Posterior cingulate gyrus (tissue), 11 donors: Measurements from ENCODE around the gene AGAP2.

Experiments
- DNase-seq, 10 donors: peaks; one replicate each; pipeline versions ENCODE4 v3.0.0 to v3.0.0-alpha.2; 2020 to 2021; ENCODE audit warnings: mixed read lengths in 3 of 10
- intact Hi-C: fragments of 100-400 bp; cut with DNase I; formaldehyde crosslinking; loops from one replicate; pipeline ENCODE4 v1.15.1; 2023

The AGAP2 gene

DNA sequence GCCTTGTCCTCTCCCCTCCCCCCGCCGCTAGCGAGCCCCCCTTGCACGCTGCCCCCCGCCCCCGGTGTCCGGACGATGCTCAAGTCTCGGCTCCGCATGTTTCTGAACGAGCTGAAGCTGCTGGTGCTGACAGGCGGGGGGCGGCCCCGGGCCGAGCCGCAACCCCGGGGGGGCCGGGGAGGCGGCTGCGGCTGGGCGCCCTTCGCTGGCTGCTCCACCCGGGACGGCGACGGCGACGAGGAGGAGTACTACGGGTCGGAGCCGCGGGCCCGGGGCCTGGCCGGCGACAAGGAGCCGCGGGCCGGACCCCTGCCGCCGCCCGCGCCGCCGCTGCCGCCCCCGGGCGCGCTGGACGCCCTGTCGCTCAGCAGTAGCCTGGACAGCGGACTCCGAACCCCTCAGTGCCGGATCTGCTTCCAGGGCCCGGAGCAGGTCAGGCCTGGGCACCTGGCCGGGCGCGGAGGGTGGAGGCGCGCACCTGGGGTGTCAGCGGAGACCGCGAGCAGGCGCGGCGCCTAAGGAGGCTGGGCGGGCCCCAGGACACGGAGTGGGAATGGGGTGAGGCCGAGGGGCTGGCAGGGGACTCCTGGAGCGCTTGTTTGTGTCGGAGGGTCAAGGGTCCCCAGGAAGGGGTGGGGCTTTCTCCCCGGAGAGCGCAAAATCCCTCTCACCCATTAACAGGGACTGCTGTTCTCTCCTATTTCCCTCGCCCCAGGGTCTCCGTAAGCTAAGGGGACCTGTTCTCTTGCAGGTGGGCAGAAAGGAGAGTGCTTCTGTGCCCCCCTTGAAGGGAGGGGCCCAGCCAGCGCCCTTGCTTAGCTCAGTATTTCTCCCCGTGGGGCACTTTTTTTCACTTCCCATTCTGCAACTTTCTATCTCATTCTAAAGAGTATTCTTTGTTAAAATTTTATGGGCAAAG lies 17.2 kb upstream of the AGAP2 start:
- DNase-seq = peak in 1 of 10 donors; percentile 87
- intact Hi-C loops = no loop called here

DNA sequence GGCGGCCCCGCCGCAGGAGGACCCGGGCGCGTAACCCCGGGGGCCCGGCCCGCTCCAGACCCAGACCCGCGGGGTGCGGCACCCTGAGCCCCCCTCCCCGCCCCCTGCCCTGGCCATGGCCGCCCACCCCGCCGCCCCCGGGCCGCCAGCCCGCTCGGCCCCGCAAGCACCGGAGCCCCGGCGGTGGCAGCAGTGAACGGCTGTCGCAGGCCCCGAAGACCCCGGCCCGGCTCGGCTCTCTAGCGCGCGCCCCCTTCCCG lies 16.6 kb upstream of the AGAP2 start:
- DNase-seq = no peak
- intact Hi-C loops = no loop called here

DNA sequence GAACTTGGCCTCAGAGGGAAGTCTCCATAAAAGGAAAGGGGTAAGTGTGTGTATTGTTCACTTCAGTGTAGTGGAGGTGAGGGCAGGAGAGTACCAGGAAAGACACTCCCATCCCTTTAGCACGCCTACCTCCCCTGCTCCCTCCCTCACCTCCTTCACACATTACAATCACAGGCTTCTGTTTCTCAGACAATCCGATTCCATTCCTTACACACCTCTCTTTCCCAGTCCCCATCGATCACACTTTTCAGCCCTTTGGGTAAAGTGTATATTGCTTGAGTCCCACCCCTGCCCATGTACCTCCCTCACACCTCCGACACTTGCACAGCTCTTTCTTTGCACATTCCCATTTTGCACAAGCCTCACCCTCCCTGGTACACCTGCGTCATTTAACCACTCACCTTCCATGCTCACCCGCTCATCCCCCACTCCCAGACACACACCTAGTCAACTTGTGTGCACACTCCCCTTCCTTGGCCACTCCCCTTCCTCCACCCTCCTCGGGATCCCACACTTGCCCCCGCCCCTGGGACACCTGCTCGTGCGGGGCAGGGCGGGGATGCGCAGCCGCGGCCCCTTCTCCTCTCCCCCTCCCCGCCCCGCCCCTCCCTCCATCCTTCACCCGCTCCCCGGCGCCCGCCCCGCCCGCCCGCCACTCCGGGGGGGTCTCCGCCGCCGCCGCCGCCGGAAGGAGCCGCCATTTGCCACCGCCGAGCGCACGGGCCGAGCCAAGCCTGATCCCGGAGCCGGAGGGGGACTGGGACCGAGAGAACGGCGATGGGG lies 16.1 kb upstream of the AGAP2 start, which contains the start of gene MARCHF9:
MARCHF9 (plus strand) TSS at position 693 of the 783 bp plus-strand sequence. CDS start 426 bp downstream, outside the sequence.
- intact Hi-C loops = no loop called here
- DNase-seq = peak in 4 of 10 donors; percentile 39 to 93 (median 72)

DNA sequence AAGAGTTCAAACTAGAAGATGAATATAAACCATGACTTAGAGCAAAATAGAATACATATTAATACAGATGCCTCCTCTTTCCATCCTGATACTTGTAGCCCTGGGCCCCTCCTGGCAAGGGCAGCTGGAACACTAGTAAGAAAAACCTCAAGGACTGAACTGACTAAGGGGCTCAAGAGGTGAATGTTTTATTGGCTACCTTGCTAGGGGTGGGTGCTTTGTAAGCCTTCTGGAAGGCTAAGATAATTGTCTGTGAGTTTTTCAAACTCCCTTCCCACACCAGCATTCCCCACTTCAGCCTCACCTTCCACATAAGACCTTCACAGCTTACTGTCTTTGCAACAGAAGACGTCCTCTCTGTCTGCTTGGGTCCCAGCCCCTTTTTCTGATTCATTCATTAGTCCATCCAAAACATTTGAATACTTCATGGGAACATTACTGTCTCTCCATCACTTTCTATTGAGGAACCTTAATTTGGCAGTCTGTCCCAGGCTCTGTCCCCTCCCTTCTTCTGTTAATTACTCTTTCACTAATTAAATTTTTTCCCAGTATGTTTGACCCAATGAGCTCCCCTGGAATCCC lies 15.3 kb upstream of the AGAP2 start:
- no peak for DNase-seq
- intact Hi-C loops = no loop called here

DNA sequence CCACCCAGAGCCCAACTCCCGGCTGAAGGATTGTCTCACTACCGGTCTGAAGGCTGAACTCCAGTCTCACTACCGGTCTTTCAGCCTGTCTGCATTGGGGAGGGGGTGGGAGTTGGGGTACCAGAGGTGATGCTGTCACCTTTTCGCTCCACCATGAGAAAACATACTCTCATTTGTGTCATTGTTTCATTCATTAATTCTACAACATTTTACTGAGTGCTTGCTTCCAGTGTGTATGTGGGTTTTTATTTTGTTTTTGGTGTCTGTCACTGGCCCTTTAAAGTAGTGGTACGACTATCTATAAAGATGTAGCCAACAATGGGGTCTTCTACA lies 14.1 kb upstream of the AGAP2 start:
- no peak for DNase-seq
- intact Hi-C loops = loop anchor here (1.0 kb wide), 1 partner anchor 20 kb away; the partner anchor contains the start of genes EEF1AKMT3 and METTL1

DNA sequence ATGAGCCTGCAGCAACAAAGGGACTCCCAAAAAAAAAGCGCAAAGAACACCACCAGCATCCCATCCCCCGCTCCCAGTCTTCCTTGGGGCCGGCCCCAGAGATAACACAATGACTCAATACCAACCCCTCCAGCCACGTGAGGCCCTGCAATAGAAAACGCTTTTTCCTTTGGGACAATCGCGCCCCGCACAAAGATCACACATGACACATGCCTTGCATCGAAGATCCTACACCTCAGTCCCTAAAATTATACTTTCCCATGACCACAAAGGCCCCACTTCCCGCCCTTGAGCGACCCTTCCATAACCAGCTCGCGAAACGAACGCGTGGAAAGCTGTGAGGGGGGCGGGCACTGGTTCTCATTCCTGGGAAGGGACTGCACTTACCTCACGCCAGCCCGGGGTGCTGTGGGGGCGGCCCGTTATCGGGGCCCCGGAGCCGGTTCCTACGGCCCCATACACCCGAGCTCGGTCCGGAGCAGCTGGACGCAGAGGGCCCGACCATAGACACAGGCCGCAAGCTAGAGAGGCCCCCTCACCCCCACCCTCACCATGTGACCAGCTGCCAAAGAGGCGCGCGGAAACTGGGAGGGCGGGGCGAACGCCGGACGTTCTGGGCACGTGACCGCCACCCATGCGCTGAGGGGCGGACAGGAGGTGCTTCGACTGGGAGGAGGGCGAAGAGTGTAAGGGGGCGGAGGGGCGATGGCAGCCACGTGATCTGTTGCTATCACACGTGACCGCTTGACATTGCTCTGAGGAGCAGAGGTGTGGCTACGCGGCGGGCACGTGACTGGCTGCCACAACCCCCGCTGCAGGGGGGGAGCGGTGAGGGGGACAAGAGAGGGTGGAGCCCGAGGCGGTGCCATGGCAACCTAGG lies 13.5 kb upstream of the AGAP2 start, which contains the start of gene CDK4:
CDK4 (minus strand) TSS at position 523 of the 880 bp plus-strand sequence. CDS start 593 bp downstream, outside the sequence.
- DNase-seq = peak; percentile 100
- intact Hi-C loops = loop anchor here (1.0 kb wide), 1 partner anchor 20 kb away; the partner anchor contains the start of genes EEF1AKMT3 and METTL1

DNA sequence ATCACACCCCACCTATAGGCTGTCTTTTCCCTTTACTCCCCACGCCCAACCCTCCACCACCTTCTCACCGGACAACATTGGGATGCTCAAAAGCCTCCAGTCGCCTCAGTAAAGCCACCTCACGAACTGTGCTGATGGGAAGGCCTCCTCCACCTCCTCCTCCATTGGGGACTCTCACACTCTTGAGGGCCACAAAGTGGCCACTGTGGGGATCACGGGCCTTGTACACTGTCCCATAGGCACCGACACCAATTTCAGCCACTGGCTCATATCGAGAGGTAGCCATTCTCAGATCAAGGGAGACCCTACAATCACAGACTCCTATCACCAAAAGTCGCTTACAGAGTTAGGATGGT lies 12.9 kb upstream of the AGAP2 start:
- intact Hi-C loops = no loop called here

DNA sequence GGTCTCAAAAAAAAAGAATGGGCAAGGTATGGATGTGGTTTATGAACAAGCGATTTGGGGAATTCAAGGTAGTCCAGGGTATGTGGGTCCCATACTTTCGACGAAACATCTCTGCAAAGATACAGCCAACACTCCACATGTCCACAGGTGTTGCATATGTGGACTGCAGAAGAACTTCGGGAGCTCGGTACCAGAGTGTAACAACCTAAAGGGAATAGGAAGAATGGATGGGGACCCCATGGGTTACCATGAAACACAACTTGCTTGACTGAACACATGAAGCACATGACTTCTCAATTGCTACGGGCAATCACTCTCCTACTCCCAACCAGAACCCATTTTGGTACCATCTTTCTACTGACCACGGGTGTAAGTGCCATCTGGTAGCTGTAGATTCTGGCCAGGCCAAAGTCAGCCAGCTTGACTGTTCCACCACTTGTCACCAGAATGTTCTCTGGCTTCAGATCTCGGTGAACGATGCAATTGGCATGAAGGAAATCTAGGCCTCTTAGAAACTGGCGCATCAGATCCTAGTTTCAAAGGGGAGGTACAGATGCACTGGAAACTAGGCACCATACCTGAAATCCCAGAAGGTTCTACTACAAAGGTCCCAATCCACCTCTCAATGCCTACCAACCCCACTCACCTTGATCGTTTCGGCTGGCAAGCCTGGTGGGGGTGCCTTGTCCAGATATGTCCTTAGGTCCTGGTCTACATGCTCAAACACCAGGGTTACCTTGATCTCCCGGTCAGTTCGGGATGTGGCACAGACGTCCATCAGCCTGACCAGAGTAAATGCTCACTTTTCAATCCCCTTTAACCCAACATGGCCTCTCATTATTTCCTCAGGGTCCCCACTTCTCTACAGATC lies 12.3 kb upstream of the AGAP2 start:
- intact Hi-C loops = no loop called here

More for the DNA sequence above, 12.9 kb upstream of the AGAP2 start:
- DNase-seq = no peak

DNA sequence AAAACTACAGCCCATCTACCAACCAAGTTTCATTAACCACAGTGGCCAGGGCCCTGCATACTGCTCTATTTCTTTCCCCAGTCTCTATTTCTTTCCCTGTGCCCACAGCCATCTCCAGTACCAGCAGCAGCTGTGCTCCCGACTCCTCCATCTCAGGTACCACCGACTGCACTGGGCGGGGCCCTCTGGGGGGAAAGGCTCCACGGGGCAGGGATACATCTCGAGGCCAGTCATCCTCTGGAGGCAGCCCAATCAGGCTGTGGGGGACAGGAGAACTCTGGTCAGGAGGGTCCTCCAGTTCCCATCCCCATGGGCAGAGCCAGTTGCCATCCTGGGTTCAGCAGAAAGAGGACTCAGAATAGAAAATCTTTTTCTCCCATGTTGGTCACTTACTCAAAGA lies 10.5 kb upstream of the AGAP2 start:
- intact Hi-C loops = no loop called here

More for the DNA sequence above, 12.3 kb upstream of the AGAP2 start:
- DNase-seq = no peak

DNA sequence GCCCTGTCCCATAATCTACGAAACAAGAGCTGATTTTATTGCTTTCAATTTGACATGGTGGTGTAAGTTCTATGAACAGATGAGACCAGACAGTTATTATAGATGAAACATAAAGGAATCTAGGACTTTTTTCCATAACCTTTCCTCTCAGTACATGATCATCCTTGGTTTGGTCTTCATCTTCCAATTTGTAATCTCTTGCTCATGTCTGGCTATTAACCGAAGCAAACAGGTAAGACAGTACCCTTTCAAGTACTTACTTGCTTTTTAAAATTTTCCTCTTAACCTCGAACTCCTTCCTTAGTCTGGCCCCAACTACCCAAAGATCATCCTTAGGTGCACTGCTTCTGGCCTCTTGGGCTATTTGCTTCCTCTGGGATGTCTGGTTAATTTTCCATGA lies 7.5 kb upstream of the AGAP2 start:
- no peak for DNase-seq
- intact Hi-C loops = no loop called here

More for the DNA sequence above, 10.5 kb upstream of the AGAP2 start:
- DNase-seq = peak in 1 of 10 donors; percentile 82

DNA sequence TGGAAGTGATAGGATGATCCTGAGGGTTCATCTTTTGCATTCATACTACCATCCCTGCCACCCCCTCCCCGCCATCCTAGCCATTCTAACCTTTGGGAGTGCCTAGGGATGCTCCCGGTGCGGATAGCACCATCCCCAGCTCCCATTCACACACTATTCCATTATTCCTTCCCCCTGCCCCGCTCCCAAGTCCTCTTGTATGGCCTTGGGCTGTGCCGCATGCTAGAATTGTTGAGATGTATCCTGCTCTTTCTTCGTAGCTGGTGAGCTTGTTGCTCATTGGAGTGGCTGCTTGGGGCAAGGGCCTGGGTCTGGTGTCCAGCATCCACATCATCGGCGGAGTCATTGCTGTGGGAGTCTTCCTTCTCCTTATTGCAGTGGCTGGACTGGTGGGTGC lies 6.9 kb upstream of the AGAP2 start:
- intact Hi-C loops = no loop called here
- DNase-seq = no peak

DNA sequence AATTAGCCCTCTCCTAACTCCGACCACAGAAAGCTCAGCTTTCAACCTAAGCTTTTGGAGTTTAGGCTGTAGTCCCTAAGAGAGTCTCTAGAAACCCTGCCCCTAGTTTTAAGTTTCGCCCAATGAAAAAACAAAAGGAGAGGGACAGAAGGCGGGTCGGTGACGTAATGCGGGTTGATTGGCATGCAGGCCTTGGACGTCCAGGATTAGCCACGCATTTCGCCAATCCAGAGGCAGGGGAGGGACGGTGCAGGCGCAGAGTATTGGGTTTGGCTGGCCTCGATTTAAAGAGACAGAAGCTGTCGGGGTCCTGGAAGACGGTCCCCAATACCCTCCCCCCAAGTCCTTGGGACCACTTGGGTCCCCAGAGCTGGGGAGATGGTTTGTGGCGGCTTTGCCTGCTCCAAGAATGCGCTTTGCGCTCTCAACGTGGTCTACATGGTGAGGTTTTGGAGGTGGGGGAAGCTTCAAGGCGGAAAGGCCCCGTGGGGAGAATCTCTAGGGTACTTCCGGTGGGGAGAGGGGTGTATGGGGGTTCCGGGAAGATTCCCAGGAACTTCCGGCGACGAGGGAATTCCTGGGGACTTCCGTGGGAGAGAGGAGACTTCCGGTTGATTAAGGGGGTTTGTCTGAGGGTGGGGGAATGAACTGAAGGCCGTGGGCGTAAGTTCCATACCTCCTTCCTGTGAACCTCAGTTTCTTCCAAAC lies 6.4 kb upstream of the AGAP2 start, which contains the start of gene TSPAN31:
TSPAN31 (plus strand) TSS at position 263 of the 708 bp plus-strand sequence; CDS start at position 379, 116 bp downstream.
- intact Hi-C loops = no loop called here
- DNase-seq = peak; percentile 94 to 100 (median 98)

DNA sequence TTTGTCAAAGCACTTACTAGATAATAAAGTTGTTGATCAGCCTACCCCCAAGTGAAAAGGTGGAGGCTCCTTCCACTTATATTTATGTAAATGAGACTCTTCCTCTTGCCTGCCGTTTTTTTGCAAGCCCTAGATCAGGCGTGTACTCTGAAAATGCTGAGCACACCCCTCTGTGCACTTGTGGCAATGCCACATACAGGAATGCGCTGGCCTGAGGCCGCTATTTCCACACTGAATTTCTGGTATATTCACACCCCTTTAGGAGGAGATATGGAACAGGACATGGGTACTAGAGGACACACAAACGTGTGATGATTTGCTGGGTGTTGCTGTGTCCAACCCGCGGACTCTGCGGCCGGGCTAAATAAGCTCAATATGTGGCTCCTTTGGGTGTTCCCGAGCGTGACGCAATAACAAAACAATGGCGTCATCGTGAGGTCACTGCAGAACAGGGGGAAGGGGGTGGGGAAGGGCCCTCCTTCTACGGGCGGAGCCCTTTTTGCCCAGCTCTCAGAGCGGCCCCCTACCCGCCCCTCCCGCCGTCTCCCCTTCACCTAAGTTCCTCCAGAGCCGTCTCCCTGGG lies 5.7 kb upstream of the AGAP2 start:
- peak in 5 of 10 donors; percentile 52 to 91 (median 77) for DNase-seq
- intact Hi-C loops = no loop called here

DNA sequence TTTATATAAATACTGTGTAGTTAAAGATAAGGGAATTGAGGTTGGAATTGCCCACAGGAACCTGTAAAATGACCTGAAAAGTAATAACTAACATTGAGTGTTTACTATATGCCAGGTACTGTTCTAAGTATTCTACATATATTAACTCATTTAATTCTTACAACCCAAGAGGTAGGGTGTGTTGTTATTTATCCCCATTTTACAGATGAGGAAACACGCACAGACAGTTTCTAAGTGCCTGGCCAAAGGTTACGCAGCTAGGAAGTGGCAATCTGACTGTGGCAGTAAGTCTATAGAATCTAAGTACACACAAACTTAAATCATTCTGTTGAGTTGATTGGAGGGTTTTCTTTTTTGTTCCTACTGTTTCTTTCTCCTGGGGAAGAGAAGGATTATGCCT lies 5.2 kb upstream of the AGAP2 start:
- intact Hi-C loops = no loop called here
- no peak for DNase-seq

DNA sequence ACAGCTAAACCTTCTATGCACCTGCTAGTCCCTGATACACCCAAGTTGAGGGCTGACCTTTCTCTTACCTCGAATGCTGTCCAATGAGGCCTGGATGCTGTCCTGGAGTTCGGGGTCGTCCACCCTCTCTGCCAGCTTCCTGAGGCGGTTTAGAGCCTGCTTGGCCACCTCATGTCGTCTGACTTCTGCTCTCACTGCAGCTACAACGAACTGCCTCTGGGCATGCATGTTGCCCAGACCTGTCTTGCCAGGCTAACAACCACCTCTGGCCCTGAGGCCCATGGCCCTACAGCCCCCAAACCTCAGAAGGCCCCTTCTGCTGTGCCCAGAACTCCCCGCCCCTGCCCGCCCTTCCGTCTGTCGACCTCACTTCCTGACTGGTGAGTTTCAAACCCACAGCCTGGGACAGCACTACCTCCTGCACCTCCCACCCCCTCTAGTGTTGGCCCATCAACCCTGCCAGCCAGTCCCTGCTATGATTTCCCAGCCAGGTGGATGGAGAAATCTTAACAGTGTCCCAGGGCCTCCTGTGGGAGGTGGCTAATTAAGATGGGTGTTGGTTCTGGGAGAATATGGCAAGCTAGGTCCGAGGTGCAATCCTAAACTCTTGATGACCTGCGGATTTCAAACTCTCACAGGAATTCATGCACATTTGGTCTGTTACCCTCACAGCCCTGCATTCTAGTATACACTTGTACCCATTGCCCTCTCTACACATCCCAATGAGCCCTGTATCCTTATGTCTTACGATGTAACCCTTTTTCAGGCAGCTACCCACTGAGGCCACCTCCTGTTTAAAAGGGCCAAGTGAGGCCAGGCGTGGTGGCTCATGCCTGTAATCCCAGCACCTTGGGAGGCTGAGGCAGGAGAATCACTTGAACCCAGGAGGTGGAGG lies 3.5 kb upstream of the AGAP2 start:
- intact Hi-C loops = no loop called here
- DNase-seq = no peak

DNA sequence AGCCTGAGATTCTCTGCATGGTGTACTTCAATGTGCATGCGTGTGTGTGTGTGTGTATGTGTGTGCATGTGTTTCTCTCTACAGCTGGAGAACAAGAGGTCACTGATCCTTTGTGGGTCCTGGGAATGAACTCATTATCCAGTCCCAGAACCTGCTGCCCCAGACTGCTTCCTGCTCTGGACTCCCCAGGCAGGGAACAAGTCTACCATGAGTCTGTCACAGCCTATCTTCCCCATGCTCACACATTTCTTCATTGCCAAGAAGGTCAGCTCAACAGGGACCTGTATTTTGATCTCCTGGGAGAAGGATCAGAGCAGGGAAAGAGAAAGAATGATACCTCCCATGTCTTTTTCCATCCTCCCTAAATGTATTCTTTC lies 2.9 kb upstream of the AGAP2 start:
- intact Hi-C loops = no loop called here
- no peak for DNase-seq
